ENCODE results near the gene TMCC2. TPM values are rescaled to one million over a fixed set of nuclear protein-coding genes. Genes with fewer than 3 reads are reported as not detected.

Gene TMCC2
- total and polyA plus RNA-seq, 2 of the 8 experiments (the other 6 are each of a cell fraction or from before 2014, with no cell fraction given), result 6.7 to 6.8 TPM

- no peaks in the 10 kb centered on the region for H3K79me1 ChIP-seq (ENCODE audit: low read depth, low read length)
- TF ChIP-seq ASH2L (IDR thresholded peaks at IDR 0.05; ENCODE audit: low read length), result peak; percentile 50
- no peak for TF ChIP-seq CREB1 (IDR thresholded peaks at IDR 0.05)
- ChIA-PET CTCF (ENCODE audit: partially characterized antibody) (interaction anchor here (1.1 to 40.8 kb wide), 9 partner anchors 12 to 165 kb away, joined by 3 to 1035 read pairs (median 6); no protein-coding TSS in a partner anchor), POLR2A (ENCODE audit: partially characterized antibody) (interaction anchor here (0.9 to 3.3 kb wide), 10 partner anchors 18 to 222 kb away, joined by 3 to 13 read pairs (median 6); partner anchors contain the start of gene RBBP5)
- no peaks in the 10 kb centered on the region for H3K9me3 ChIP-seq (ENCODE audit: insufficient read depth in 2 of 2, low read depth in 1 of 2, low read length in 1 of 2)
- H3K27me3 ChIP-seq (replicated peaks in 1 of 4; ENCODE audit: control insufficient read depth in 3 of 4, extremely low read depth in 1 of 4, insufficient read depth in 3 of 4, low read length in 3 of 4), result peaks cover 0 to 6% (median 4%) of the 10 kb centered on the region in 4 experiments; a peak in 5 of 7 replicates
- H3K9ac ChIP-seq (replicated peaks in 1 of 4; ENCODE audit: extremely low read depth in 1 of 4, low read depth in 3 of 4, low read length in 3 of 4), result peak overlapping the region in 2 of 4 experiments; percentile 10 to 52; a peak in 1 of 7 replicates
- no peak overlapping the region for H3K4ac ChIP-seq (replicated peaks; ENCODE audit: insufficient read length, low read depth, low read length)
- H3K36me3 ChIP-seq (ENCODE audit: control insufficient read depth in 2 of 4, insufficient read depth in 4 of 4, low read length in 3 of 4), result no peaks in the 10 kb centered on the region
- no peak overlapping the region for H3K14ac ChIP-seq (ENCODE audit: insufficient read length)
- no peak overlapping the region for H3K56ac ChIP-seq (replicated peaks; ENCODE audit: insufficient read length, low read depth, low read length)
- WGBS, 2 experiments (ENCODE audit: extremely low coverage in 1 of 2, insufficient coverage in 1 of 2, insufficient read length in 1 of 2, insufficient replicate concordance in 2 of 2, low coverage in 1 of 2, low lambda C conversion rate in 2 of 2, missing lambda C conversion rate in 1 of 2), result 9% methylated on average over 8 of the region's 8 CpGs; no CpG with 5 or more reads in 1 of the 2 experiments
- no peak overlapping the region for H3K27ac ChIP-seq (ENCODE audit: low read depth, low read length)
- H3K23ac ChIP-seq (ENCODE audit: insufficient read length), result no peak overlapping the region
- no peak for FAIRE-seq
- no peak overlapping the region for H4K91ac ChIP-seq (replicated peaks; ENCODE audit: insufficient read length, low read length)
- no peak overlapping the region for H4K8ac ChIP-seq (ENCODE audit: extremely low read depth, insufficient read depth, low read length)
- H2BK12ac ChIP-seq (ENCODE audit: low read depth, low read length), result peak overlapping the region; percentile 53
- H3K4me1 ChIP-seq (replicated peaks in 1 of 4; ENCODE audit: control insufficient read depth in 3 of 4, insufficient read depth in 4 of 4, low read length in 3 of 4), result peaks cover 13 to 18% (median 16%) of the 10 kb centered on the region in 4 experiments; a peak in 6 of 7 replicates
- H4K5ac ChIP-seq (ENCODE audit: insufficient read length, low read depth, low read length), result peak overlapping the region; percentile 7
- peak overlapping the region; percentile 73 to 99 for H3K4me2 ChIP-seq (ENCODE audit: insufficient read depth in 1 of 2, low read depth in 2 of 2, low read length in 2 of 2)
- H4K20me1 ChIP-seq (replicated peaks in 1 of 2; ENCODE audit: control insufficient read depth in 1 of 2, insufficient read depth in 2 of 2, low read length in 2 of 2), result peaks cover 3 to 9% of the 10 kb centered on the region in 2 experiments
- H3K4me3 ChIP-seq (ENCODE audit: extremely low read depth in 1 of 4, insufficient read depth in 2 of 4, low read depth in 3 of 4, low read length in 4 of 4), result peak overlapping the region; percentile 56 to 72 (median 60)
- H3K18ac ChIP-seq (ENCODE audit: extremely low read depth, low read length), result no peak overlapping the region
- no peak overlapping the region; the same call in 1 of the 2 replicates for H2BK5ac ChIP-seq (ENCODE audit: low read depth, low read length)
- H2BK15ac ChIP-seq (ENCODE audit: low read length), result peak overlapping the region; percentile 13; the same call in 1 of the 2 replicates
- peak overlapping the region; percentile 23 for H2AFZ ChIP-seq (ENCODE audit: low read length)
- 0 out of 2 replicates have a peak overlapping the region, but pooled peaks have one; percentile 10 for H2AK5ac ChIP-seq (ENCODE audit: low read depth, low read length)
- H3K23me2 ChIP-seq (ENCODE audit: low read depth, low read length), result peaks cover 11% of the 10 kb centered on the region
- DNase-seq (ENCODE audit: low read depth in 1 of 2, low spot score in 2 of 2), result no peak
- no peaks in the 10 kb centered on the region for H3K79me2 ChIP-seq (ENCODE audit: control insufficient read depth in 1 of 2, insufficient read depth in 2 of 2, low read length in 2 of 2)
- H2BK120ac ChIP-seq (replicated peaks; ENCODE audit: low read depth, low read length), result no peak overlapping the region
- no peak overlapping the region for H2BK20ac ChIP-seq (ENCODE audit: low read length)
Observed at GRCh38 chr1:205226868-205227583, 720 bp upstream of the TMCC2 start.

Measured in H1 (cell line).